Uterus (tissue), 4 donors: Measurements from ENCODE around the gene SMIM20. TPM values are rescaled to one million over a fixed set of nuclear protein-coding genes. Genes with fewer than 3 reads are reported as not detected.
A peak's percentile ranks its signal among the peaks of the same experiment; 100 is the strongest.

Experiments used
- DNase-seq, 2 donors: peaks; one replicate each; pipeline ENCODE4 v3.0.0-alpha.2; 2019 to 2020
- H3K27ac ChIP-seq, 2 donors: fragments of 200-600 bp; sonication (generic); 1 replicate in 1 of 2; 2 replicates in 1 of 2; pipeline ENCODE4 v1.5.1; 2016 to 2018
- H3K27me3 ChIP-seq, 2 donors: fragments of 200-600 bp; sonication (generic); one replicate each; pipeline ENCODE4 v1.5.1; 2018 to 2019; ENCODE audit warnings: control low read depth in 1 of 2
- H3K36me3 ChIP-seq, 2 donors: fragments of 200-600 bp; sonication (generic); one replicate each; pipeline ENCODE4 v1.5.1; 2019; ENCODE audit warnings: control low read depth in 1 of 2
- H3K4me1 ChIP-seq, 2 donors: fragments of 200-600 bp; sonication (generic); one replicate each; pipeline ENCODE4 v1.5.1; 2018 to 2019; ENCODE audit warnings: control low read depth in 1 of 2
- H3K4me3 ChIP-seq, 2 donors: fragments of 200-600 bp; sonication (generic); 1 replicate in 1 of 2; 2 replicates in 1 of 2; pipeline ENCODE4 v1.5.1; 2018 to 2019; ENCODE audit warnings: mild to moderate bottlenecking in 1 of 2
- H3K9me3 ChIP-seq, 2 donors: fragments of 200-600 bp; sonication (generic); one replicate each; pipeline ENCODE4 v1.5.1; 2019; ENCODE audit warnings: control low read depth in 1 of 2
- POLR2A ChIP-seq, 2 donors: fragments of 450-650 bp; IDR thresholded peaks; one replicate each; pipeline ENCODE4 v1.6.1; 2016; ENCODE audit warnings: antibody characterized with exemption in 2 of 2, mild to moderate bottlenecking in 1 of 2, moderate library complexity in 1 of 2
- intact Hi-C: fragments of 100-400 bp; cut with DNase I; formaldehyde crosslinking; loops from one replicate; pipeline ENCODE4 v1.15.1; 2023; ENCODE audit warnings: low total_unique reads
- total RNA-seq, 4 donors: library from RNA; depleted of rRNA in 3 of 4; stranded (reverse); fragments of >200 nt in 3 of 4; gene quantifications; one replicate each; pipeline versions ENCODE4 v1.1.0 to v1.2.4, GENCODE V29; 2014 to 2023
- TF ChIP-seq, protein P1 (sequence below), 4 experiments: fragments of 200-600 bp in 2 of 4; fragments of 450-650 bp in 2 of 4; sonication (generic) in 2 of 4; IDR thresholded peaks; one replicate each; pipeline ENCODE4 v1.5.1; 2016 to 2019; ENCODE audit warnings: antibody characterized with exemption in 4 of 4, mild to moderate bottlenecking in 2 of 4, moderate library complexity in 1 of 4
- donor health status: DM: yes; HTN: yes; CAD: no.

SMIM20 gene
- total RNA-seq, 4 donors from 2014 or later: 22.7 to 208 (median 32.4) TPM

DNA sequence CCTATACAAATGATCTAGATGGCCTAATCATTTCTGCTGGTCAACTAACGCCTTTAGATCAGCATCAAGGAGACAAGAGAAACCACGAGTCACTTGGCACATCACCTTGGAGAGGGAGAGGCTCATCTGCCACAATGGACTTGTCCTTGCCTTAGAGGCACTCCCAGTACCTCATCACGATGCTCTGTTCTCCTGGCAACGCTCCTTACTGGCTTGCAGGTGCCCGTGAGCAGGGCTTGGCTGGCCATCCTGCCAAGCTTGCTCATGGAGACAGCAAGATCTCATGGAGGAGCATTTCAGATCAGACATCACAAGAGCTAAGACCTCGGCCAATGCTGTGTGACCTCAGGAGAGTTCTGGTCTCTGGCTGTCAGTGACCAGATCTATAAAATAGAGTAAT lies 2.7 kb upstream of the SMIM20 start:
- Histone ChIP-seq H3K4me3 (no peak overlapping the region), H3K27ac (no peak overlapping the region), H3K9me3 (no peaks in the 10 kb centered on the region), H3K27me3 (no peaks in the 10 kb centered on the region), H3K36me3 (no peaks in the 10 kb centered on the region), H3K4me1 (no peaks in the 10 kb centered on the region)
- intact Hi-C loops: no loop called here
- DNase-seq: no peak
- TF ChIP-seq, protein P1, sequence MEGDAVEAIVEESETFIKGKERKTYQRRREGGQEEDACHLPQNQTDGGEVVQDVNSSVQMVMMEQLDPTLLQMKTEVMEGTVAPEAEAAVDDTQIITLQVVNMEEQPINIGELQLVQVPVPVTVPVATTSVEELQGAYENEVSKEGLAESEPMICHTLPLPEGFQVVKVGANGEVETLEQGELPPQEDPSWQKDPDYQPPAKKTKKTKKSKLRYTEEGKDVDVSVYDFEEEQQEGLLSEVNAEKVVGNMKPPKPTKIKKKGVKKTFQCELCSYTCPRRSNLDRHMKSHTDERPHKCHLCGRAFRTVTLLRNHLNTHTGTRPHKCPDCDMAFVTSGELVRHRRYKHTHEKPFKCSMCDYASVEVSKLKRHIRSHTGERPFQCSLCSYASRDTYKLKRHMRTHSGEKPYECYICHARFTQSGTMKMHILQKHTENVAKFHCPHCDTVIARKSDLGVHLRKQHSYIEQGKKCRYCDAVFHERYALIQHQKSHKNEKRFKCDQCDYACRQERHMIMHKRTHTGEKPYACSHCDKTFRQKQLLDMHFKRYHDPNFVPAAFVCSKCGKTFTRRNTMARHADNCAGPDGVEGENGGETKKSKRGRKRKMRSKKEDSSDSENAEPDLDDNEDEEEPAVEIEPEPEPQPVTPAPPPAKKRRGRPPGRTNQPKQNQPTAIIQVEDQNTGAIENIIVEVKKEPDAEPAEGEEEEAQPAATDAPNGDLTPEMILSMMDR (IDR thresholded peaks at IDR 0.05): no peak
- no peak for TF ChIP-seq POLR2A (IDR thresholded peaks at IDR 0.05)

GRCh38 chr4:25913056-25913850 lies 767 bp upstream of the SMIM20 start:
- intact Hi-C loops: no loop called here
- TF ChIP-seq POLR2A (IDR thresholded peaks at IDR 0.05): no peak
- TF ChIP-seq, protein P1 (IDR thresholded peaks at IDR 0.05): no peak
- peak; percentile 37 to 45 for DNase-seq
- Histone ChIP-seq H3K9me3 (no peaks in the 10 kb centered on the region), H3K4me1 (no peaks in the 10 kb centered on the region), H3K27ac (peak overlapping the region; percentile 72 to 87), H3K4me3 (peak overlapping the region; percentile 57 to 63), H3K27me3 (no peaks in the 10 kb centered on the region), H3K36me3 (no peaks in the 10 kb centered on the region)

- intact Hi-C loops: no loop called here
Observed at GRCh38 chr4:25914670-25915352, 791 bp downstream of the SMIM20 start.

DNA sequence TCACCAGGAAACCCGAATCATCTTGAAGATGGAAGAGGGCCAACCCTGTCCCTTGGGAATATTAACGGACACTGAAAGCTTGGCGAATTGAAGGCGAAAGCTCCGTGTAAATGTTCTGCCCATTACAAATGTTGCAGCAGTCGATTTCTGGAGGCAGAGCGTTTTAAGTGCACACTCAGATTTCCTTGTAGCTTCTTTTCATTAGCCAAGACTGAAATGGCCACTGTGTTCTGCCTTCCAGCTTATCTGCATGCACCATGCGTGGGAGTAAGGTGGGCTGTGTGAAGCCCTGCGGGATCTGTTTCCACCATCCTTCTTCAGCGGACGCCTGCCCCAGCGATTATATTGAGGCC lies 1.3 kb downstream of the SMIM20 start:
- H3K4me3 ChIP-seq: no peak overlapping the region
- TF ChIP-seq, protein P1 (IDR thresholded peaks at IDR 0.05): no peak
- no peak for TF ChIP-seq POLR2A (IDR thresholded peaks at IDR 0.05)
- H3K4me1 ChIP-seq: no peaks in the 10 kb centered on the region
- H3K36me3 ChIP-seq: no peaks in the 10 kb centered on the region
- no peaks in the 10 kb centered on the region for H3K27me3 ChIP-seq
- intact Hi-C loops: no loop called here
- peak overlapping the region; percentile 72 to 87 for H3K27ac ChIP-seq
- peak; percentile 17 to 28 for DNase-seq
- H3K9me3 ChIP-seq: no peaks in the 10 kb centered on the region

More at GRCh38 chr4:25914670-25915352, 791 bp downstream of the SMIM20 start:
- Histone ChIP-seq H3K9me3 (no peaks in the 10 kb centered on the region), H3K27ac (peak overlapping the region; percentile 72 to 87), H3K27me3 (no peaks in the 10 kb centered on the region), H3K36me3 (no peaks in the 10 kb centered on the region), H3K4me1 (no peaks in the 10 kb centered on the region), H3K4me3 (peak overlapping the region; percentile 57 to 63)
- DNase-seq: no peak
- no peak for TF ChIP-seq POLR2A (IDR thresholded peaks at IDR 0.05)
- TF ChIP-seq, protein P1 (IDR thresholded peaks at IDR 0.05): no peak

DNA sequence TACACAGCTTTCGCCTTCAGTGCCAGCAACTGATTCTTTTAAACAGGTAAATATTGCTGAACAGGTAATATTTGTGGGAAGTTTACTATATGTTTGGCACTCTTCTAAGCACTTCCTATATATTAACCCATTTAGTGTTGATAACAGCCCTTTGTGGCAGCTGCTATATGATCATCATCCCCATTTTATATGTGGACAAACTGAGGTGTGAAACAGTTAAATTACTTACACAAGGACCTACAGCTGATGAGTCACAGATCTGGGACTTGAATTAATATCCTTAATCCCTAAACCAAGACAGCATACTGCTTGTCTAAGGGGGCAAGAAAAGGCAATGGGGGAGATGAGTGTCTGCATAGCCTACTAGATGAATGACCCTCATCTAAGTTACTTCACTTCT lies 2.9 kb downstream of the SMIM20 start:
- Histone ChIP-seq H3K4me3 (no peak overlapping the region), H3K27ac (no peak overlapping the region), H3K27me3 (no peaks in the 10 kb centered on the region), H3K9me3 (no peaks in the 10 kb centered on the region), H3K36me3 (no peaks in the 10 kb centered on the region), H3K4me1 (no peaks in the 10 kb centered on the region)
- TF ChIP-seq POLR2A (IDR thresholded peaks at IDR 0.05): no peak
- TF ChIP-seq, protein P1 (IDR thresholded peaks at IDR 0.05): no peak
- no peak for DNase-seq
- intact Hi-C loops: no loop called here
